GM10266 (cell line): ENCODE results near the gene SUV39H1.

Source experiments
- DNase-seq: peaks from one replicate; pipeline ENCODE4 v3.0.0; 2012; ENCODE audit errors: extremely low spot score
- TF ChIP-seq, protein P1 (sequence below): IDR thresholded peaks from 2 replicates; pipeline ENCODE4 v1.5.1; 2012; ENCODE audit warnings: mild to moderate bottlenecking, low read depth; ENCODE audit not compliant: control insufficient read depth, insufficient read depth; ENCODE audit errors: missing control alignments

Gene SUV39H1

DNA sequence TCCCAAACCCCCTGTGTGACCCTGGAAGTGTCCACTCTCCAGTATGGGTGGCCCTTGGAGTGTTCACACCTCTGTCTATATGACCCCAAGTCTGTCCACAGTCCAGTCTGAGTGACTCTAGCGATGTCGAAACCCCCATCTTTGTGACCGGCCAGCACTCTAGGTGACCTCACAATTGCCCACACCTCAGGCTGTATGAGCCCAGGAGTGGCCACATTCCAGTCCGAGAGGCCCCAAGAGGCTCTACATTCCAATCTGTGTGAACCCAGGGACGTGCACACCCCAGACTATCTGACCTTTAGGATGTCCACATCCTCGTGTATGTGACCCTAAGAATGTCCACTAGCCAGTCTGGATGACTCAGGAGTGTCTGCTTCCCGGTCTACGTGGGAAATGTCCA, 57.7 kb downstream of the SUV39H1 start:
- TF ChIP-seq, protein P1, sequence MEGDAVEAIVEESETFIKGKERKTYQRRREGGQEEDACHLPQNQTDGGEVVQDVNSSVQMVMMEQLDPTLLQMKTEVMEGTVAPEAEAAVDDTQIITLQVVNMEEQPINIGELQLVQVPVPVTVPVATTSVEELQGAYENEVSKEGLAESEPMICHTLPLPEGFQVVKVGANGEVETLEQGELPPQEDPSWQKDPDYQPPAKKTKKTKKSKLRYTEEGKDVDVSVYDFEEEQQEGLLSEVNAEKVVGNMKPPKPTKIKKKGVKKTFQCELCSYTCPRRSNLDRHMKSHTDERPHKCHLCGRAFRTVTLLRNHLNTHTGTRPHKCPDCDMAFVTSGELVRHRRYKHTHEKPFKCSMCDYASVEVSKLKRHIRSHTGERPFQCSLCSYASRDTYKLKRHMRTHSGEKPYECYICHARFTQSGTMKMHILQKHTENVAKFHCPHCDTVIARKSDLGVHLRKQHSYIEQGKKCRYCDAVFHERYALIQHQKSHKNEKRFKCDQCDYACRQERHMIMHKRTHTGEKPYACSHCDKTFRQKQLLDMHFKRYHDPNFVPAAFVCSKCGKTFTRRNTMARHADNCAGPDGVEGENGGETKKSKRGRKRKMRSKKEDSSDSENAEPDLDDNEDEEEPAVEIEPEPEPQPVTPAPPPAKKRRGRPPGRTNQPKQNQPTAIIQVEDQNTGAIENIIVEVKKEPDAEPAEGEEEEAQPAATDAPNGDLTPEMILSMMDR = no peak
- DNase-seq = no peak
